GM19438 (cell line): ENCODE data around the gene TBL1X.
"Not testable (repeated sequence)": the region's sequence is repeated elsewhere in the genome, so short reads cannot be mapped to it uniquely, and the experiment has no call there.

Source experiments
- ATAC-seq: cut with Tn5 transposase; IDR thresholded peaks from one replicate; pipeline ENCODE4 v1.9.1; 2021; ENCODE audit warnings: low read depth; ENCODE audit not compliant: unreplicated experiment

TBL1X gene

DNA sequence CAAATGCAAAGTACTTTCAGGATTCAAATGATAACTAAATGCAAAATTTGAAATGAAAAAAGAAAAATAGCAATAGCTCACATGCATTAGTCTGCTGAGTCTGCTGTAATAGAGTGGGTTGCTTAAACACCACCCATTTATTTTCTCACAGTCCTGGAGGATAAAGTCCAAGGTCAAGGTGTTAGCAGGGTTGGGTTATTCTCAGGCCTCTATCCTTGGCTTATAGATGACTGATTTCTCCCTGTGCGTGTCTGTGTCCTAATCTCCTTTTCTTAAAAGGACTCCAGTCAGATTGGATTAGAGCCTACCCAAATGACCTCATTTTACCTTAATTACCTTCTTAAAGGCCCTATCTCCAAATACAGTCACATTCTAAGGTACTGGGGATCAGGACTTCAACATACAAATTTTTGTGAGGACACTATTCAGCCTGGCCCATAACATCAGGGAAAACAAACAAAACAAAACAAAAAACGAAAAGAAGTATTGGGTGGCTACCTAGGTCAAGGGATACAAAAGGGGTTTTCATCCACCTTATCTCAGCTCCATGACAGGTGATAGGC lies 6.3 kb upstream of the TBL1X start:
- ATAC-seq, result no peak

DNA sequence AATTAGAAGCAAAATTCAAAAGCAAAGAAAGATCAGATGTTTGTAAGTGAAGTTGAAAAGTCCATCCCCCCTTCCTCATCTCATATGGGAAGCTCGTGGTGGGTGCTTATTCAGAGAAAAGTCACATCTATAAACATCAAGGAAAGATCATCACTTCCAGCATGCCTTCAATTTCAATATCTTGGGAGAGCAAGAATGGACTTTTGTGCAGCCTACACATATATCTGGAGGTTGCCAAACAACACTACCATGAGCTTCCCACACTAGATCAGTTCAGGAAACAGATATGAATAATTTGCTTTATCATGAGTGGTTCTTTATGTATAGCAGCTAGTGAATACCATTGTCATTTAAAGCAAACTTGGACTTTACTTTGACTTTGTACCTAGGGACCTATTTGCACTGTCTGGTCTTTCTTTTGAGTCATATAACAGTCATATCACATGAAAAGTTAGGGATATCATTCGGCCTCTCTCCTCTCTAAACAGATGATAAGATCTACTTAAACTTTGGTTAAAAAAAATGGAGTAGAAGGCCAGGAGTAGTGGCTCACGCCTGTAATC lies 5.6 kb upstream of the TBL1X start:
- no peak for ATAC-seq

DNA sequence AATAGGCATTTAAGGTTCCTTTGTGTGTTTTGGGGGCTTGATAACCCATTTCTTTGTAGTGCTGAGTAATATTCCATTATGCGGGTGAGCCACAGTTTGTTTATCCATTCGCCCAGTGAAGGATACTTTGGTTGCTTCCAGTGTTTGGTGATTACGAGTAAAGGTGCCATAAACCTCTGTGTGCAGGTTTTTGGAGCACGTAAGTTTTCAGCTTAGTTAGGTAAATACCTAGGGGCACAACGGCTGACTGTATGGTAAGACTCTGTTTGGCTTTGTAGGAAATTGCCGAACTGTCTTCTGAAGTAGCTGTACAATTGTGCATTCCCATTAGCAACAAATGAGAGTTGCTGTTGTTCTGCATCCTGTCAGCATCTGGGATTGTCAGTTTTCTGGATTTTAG lies 3.8 kb upstream of the TBL1X start:
- no peak for ATAC-seq

DNA sequence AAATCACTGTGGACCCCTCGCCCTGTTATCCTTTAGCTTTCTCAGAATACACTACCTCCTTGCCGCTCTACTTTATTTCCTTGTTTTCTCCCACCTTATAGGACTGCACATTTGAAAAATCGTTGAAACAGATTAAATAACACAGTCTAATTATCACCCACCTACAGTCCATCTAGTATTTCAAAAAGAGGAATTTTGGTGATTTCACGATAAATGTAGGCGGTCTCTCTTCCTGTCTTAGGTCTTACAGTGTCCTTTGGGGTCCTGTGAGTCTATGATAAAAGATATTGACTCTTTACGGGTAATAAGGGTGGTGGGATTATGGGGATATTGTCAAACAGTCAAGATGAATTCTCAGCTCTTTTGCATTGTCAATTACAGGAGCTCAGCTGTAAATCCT lies 2.4 kb upstream of the TBL1X start:
- ATAC-seq, result no peak

DNA sequence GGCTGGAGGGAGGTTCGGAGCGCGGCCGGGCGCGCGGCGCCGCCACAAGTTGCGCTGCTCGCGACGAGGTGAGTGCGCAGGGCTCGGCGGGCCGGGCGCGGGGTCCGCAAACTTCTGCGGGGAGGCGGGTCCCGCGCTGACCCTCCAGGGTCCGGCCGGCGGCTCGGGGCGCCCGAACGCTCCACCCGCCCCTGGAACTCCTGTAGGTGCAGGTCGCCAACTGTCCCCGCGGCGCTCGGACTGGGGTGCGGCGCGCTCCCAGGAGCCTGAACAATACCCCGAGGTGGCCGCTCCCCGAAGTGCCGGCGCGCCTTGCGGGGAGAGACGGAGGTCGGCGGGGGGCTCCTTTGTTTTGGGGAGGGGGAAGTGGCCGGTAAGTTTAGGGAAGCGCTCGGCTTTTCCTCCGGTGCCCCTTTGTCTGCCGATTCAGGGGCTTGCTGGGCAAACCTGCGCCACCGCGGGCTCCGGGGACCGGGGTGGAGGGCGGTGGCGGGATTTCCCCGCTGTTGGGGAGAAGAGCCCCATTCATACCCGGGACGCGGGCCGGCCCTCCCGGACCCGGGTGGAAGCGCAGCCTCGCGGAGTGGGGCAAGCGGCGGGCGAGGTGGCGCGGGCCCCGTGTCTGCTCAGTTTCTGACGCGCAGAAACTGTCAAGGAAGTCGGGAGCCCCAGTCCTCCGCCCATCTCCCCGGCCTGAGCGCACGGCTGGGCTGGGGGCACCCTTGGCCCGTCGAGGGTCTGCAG lies 694 bp downstream of the TBL1X start:
- ATAC-seq, result no peak

DNA sequence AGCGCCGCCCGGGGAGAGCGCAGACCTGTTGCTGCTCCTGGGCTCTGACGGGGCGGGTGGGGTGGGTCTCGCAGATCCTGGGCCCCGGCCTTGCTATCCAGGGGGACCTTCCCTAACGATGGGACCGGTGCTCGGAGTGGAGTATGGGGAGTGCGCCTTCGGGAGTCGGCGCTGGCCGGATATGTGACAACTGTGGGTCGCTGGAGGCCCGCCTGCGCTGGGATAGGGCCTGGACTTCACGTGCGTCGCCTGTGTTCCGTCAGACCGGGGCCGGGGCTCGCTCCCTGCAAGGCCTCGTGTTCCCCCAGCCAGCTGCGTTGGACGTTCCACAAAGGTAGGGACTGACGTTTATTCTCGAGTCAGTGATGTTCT lies 1.3 kb downstream of the TBL1X start:
- no peak for ATAC-seq

DNA sequence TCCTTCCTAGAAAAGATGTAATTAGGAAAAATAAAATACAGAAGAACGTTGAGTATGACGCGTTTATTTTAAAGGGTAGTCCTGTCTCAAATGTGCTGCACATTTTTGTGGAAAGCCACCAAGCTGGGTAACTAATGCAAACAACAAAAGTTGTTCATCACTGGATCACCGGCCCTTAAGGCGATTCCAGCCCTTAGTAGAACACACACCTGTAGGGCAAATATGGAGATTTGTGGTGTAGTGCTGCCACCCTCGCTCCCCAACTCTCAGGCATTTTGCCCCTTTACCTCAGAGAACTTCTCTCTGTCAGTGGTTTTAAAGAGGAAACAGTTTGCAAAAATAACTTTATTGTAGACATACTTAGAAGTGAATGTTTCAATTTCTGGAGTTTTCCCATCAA lies 1.9 kb downstream of the TBL1X start:
- no peak for ATAC-seq

DNA sequence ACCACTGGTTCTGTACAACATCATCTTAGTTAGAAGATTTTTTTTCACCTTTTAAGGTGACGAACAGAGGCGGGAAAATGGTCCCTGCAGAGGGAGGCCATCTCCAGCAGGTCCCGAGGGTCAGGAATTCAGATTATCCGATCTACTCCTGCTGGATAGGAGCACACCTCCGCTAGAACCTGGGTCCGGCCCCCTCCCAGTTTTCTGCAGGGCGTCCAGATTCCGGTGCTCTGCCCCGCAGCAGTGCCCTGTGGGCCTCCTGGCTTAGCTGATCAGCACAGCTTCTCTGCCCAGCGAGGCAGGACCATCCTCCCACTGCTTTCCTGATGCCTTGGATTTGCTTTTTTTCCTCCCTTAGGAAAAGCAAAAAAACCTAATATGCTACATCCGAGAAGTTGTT lies 2.3 kb downstream of the TBL1X start:
- no peak for ATAC-seq

DNA sequence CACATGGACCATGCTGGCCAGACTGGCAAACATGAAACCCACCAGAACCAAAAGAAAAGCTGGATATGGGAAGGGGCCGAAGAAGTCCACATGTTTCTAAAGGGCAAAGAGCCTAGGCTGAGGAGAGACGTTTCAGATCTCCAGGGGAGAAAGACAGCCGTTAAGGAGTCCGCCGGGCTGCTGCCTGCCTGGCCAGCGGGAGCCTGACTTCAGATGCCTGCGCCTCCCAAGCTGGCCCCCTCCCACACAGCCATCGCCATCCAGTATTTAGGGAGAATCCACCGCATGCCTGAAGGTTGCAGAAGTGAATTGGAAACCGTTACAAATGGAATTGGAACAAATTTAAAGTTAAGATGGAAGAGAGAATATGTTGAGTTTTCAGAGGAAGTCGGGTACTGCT lies 2.9 kb downstream of the TBL1X start:
- ATAC-seq, result no peak

DNA sequence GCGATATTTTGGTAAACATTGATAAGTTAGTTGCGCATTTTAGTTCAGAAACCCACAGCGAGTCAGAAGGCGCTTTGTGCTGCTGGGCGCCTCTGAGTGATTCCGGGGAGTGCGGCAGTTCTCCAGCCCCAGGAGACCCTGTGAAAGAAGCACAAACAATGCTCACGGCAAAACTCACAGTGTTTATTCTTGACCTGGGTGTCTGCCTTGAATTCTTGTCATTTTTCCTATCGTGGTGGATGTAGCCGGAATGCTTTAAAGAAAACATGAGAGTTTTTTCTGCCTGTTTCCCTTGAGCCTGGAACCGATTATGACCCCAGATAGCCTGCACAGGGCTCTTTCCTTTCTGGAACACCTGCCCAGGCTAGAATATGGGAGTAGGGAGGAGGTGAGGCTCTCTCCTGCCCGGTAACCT lies 6.7 kb downstream of the TBL1X start:
- no peak for ATAC-seq

DNA sequence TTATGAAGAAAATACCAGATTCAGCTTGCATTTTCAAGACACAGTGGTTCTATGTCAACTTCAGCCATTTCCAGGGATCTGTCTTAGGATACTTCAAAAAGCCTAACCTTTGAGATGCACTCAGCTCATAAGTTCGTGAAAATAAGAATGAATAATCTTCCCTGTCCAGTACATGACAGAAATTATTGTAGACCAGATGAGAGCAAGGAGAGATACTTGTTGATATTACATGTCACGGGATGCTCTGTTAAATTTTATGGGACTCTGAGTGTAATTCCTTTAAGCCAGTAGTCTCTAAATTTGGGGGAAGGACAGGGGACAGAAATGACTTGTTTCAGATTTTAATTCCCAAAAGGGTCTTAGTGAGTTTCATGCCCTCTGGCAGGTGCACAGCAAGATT lies 8.8 kb downstream of the TBL1X start:
- ATAC-seq, result no peak

DNA sequence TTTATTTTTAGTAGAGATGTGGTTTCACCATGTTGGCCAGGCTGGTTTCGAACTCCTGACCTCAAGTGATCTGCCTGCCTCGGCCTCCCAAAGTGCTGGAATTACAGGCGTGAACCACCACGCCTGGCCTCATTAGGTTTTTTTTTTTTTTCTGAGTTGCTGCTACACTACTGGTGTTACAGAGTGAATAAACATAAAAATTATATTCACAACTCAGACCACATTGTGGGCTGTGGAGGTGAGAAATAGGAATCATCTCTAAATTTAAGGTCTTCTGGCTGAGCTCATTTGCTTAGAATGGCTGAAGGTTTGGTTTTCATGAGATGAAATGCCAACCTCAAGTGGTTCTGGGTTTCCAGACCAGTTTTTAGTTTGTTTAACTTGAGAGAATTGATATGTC lies 10.6 kb downstream of the TBL1X start:
- ATAC-seq, result not testable (repeated sequence)

DNA sequence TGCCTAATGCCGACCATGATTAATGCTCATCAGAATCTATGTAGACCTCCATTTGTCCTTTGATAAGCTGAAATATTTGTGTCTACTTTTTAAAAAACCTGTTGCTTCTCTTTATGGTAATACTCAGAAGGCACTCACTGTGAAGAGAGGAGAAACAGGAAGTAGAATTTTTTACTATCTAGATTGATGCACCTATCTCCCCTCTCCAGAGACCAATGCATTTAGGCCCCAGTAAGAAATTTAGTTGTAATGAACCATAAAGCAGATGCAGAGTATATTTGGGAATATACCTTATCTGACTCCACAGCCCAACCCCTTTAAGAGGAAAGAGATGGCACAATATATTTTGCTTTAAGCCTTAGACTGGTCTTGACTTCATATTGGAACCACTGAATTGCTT lies 11.1 kb downstream of the TBL1X start:
- no peak for ATAC-seq

DNA sequence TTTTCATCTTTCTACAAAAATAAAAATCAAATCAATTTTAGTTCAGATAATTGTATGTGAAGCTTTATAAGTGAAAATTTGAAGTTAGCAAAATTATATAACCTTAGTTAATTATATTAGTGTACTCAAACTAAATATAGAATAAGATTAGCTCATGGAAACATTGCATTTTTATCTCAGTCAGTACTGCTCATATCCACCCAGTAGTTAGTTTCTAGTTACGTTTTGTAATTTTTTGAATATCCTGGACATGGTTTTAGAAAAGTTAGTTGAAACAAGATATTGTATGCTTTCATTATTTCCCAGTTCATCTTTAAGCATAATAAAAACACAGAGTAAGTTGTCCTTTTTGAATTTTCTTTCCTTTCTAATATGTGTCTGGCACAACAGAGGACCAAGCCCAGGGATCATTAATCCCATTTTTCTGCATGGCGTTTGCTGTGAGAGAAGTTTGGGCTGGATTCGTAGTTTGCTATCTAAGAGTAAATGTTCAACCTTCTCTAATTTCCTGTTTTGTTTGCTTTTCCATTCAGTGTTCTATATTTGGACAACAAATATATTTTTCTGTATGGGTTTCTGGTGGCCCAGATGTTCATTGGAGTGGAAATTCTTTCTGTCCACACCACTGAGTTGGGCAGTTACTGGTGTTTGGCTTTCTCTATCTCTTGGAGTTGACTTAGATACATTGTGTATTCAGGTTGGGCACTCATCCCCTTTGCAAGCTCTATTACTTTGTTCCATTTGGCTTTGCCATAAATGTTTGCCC lies 12.1 kb downstream of the TBL1X start:
- no peak for ATAC-seq

DNA sequence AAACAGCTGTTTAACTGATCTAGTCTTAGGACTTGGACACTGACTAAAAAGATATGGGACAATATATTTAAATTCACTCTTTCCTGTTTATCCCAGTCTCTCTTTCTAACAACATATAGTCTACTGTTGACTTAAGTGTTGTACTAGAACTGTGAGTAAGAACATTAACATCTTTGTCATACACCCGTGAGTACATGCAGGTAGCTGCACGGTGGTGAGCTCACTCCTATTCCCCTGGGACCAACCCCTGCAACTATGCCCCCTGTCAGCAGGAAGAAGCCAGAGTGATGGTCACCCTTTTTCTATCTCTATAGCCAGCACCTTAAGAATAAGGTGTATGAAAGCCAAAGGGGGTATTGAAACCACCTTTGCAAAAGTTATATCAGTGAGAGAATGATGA lies 17.6 kb downstream of the TBL1X start:
- no peak for ATAC-seq

DNA sequence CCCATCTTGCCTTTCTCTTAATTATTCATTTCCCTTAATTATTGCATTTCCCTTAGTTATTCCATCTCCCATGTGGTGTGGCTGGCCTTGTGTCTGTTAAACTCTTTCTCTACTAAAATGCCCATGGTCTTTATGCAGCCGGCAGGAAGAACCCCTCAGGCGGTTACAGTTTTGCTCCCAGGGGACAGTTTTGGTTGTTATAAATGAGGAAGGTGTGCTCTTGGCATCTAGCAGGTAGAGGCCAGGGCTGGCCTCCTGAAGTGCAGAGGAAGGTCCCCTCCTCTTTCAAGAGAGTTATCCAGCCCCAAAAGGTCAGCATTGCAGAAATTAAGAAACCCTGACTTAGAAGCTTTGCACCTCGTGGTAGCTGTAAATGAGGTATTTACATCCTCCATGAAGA lies 18.0 kb downstream of the TBL1X start:
- no peak for ATAC-seq

DNA sequence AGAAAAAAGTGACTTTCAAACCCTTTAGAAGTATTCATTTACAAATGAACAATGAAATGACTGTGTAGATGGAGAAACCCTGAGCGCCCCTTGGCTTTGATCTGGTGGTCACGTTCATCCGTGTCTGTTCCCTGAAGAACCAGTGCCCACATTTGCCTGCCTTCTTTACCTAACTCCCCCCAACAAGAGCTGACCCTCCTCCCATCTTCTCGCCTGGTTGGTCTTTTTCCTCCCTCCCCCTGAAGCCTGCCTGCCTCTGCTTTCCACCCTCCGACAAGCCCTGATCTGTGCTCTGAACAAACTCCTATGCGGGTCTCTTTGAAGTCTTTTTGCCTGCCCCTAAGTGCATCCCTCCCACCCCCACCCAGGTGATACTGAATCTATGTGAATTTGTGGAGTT lies 18.5 kb downstream of the TBL1X start:
- no peak for ATAC-seq

DNA sequence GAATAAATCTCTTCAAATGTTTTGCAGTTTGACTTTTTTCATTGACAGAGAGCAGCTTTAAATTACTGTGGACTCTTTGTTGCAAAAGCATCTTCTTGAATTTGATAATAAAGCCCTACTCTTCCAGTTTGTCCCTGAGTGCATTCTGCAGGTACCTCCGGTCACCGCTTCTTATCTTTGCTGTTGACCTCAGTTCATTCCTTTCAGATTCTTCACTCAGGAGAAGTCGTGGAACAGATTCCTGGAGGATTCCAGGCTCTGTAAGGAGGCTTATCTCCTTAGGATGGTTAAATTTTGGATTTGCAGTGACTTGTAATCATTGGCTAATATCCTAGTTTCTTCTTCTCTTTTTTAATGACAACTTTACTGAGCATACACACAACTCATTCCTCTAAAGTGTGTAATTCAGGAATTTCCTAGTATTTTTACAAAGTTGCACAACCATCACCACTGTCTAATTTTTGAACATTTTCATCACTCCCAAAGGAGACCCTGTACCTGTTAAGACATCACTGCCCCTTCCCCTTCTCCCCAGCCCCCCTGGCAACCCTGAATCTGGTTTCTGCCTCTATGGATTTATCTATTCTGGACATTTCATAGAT lies 22.0 kb downstream of the TBL1X start:
- ATAC-seq, result no peak

DNA sequence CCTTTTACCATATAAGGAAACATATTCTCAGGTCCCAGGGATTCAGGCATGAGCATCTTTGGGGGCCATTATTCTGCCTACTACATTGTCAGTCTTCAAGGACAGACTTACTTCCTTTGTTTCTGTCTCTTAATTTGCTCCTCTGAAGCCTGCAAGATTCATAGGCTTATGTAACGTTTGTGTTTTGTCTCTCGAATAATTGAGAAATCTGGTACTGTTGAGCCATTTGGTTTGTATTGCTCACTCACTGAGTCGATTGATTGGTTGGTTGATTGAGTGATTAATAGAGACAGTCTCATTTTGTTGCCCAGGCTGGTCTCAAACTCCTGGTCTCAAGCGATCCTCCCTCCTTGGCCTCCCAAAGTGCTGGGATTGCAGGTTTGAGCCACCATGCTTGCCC lies 23.7 kb downstream of the TBL1X start:
- no peak for ATAC-seq

DNA sequence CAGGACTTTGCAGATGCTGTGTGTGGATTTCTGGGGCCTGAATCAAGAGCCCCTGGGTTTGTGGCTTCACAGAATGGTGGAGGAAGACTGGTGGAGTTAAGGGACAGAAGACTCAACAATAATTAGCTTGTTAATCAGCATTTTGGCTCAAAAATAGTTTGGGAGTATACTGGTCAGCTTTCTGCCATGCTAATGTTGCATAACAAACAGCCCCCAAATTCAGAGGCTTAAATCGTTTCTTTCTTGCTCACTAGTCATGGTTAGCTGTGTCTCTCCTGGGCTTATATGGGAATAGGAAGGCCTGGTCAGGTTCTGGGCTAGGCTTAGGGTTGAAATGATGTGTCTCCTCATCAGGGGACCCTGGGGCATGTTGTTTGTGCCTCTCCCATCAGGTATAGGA lies 24.4 kb downstream of the TBL1X start:
- ATAC-seq, result no peak

DNA sequence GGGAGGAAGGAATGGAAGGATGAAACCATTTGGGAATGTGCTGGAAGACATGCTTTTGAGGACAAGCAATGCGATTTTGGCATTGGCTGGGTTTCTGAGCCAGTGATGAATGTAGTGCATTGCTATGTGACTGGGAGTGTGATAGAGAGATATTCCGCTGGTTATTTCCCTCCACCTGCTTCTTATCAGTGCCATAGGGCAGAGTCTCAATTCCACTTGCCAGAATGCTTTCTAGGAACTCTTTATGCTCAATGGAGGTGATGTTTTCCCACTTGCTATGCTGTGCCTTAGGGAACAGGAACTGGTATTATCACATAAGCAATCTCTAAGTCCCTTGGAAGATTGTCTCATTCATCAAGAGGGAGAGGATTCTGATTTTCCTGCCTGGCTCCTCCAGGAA lies 28.0 kb downstream of the TBL1X start:
- no peak for ATAC-seq
